Central memory CD4-positive, alpha-beta T cell (primary cell): Measurements from ENCODE around the gene PTK6.
"Not testable (repeated sequence)": the region's sequence is repeated elsewhere in the genome, so short reads cannot be mapped to it uniquely, and the experiment has no call there.

ENCODE experiments used
- DNase-seq: peaks from one replicate; pipeline ENCODE4 v3.0.0; 2022

Gene PTK6

DNA sequence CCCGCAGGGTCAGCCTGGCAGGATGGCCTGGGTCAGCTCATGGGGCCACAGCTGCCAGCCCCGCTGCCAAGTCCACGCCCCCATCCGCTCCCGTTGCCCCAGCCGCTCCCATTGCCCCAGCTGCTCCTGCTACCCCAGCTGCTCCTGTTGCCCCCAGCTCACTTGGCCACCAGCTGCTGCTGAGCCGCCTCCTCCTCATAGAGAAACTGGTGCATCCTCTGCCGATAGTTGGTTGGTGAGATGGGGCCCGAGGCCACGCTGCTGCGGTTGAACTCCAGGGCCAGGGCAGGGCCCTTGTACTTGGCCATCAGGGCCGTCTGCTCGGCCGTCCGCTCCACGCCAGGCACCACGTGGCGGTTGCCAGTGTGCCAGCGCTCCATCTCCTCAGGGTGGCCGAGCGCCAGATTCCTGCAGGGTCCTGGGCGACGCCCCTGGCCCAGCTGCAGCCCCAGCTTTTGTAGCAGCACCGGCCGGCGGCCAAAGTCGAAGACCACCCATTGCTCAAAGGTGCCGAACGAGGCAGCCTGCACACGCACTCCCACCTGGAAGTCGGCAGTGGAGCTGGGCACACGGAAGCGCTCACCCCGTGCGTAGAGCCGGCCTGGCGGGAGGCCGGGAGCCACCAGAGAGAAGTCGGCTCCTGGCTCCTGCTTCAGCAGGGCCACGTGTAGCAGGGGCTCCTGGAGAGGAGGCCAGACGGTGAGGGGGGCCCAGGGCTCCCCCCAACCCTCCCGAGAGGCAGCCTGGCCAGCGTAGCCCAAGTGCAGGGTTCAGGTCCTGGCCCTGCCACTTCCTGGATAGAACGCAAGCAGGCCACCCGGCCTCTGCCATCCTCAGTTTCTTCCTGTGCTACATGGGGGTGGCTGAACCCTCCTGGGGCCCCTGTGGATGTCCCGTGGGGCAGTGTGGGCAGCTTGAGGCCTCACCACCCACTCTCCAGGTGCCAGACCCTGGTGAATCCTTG is 32.1 kb upstream of the PTK6 start:
- no peak for DNase-seq

DNA sequence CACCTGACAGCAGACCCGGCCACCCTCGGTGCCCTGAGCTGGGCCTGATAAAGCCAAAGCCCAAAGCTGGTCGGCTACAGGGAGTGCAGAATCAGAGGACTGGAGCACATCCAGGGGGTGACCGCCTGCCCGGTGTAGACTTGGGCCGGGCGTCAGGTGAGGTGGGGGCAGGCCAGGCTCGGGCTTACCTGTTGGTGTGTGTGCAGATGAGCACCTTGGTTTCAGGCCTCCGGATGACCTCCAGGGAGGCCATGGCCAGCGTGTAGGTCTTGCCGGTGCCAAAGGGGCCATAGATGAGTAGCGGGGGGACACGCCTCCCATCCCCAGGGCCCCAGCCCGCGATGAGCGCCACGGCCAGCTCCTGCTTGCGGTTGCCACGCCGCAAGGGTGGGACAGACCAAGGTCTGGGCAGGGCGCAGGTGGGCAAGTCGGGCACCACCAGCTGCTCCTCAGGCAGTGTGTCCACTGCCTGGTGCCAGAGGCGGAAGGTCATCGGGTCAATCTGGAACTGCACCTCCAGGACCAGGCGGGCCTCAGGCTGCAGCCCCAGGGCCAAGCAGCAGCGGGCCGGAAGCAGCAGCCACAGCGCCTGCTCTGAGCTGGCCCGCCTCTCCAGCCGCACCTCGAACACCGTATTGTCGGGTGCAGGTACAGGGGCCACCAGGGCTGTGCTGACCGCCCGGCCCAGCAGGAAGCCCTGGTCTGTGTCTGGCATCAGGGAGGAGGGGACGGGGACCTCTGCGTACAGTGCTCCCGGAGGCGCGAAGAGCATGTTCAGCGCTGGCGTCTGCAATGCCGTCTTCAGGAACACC is 31.2 kb upstream of the PTK6 start:
- DNase-seq: no peak

DNA sequence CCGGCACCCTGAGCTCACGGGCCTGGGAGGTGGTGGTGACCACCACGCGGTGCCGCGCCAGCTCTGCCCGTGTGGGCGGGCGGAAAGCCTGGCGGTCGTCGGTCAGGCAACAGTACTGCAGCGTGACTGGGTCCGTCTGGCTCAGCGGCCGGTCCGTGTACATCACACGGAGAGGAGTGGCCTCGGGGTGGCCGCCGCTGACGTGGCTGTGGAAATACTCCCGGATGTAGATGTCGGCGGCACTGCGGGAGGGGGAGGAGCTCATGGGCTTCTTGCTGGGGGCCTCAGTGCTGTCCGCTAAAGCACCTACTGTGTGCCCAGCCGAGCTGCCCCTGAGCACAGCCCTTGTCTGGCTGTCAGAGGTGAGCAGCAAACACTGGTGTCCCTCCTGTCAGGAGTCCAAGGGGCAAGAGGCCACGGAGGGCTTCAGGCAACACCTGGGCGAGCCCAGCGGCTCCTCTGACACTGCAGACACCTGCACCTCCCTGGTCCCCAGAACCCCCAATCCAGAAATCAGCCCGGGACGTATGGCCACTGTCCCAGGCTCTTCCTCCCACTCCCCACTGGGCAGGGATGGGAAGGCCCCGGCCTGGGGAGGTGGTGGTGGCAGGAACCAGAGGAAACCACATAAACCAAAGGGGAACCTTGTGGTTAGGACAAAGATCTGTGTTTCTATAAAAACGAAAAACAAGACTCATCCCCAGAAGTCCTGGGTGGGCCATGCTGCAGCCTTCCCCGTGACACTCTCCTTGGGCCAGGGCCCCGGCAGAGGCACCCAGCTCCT is 30.4 kb upstream of the PTK6 start:
- peak; percentile 46 for DNase-seq

DNA sequence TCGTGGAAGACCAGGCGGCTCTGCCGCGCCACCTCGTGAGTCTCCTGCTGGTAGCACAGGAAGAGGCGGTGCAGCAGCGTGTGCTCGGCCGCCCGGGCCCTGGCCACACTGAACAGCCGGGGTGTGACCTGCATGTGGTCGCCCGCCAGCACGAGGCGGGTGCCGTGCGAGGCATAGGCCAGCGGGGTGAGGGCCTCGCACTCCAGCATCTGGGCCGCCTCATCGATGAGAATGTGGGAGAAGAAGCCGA is 29.9 kb upstream of the PTK6 start:
- no peak for DNase-seq

DNA sequence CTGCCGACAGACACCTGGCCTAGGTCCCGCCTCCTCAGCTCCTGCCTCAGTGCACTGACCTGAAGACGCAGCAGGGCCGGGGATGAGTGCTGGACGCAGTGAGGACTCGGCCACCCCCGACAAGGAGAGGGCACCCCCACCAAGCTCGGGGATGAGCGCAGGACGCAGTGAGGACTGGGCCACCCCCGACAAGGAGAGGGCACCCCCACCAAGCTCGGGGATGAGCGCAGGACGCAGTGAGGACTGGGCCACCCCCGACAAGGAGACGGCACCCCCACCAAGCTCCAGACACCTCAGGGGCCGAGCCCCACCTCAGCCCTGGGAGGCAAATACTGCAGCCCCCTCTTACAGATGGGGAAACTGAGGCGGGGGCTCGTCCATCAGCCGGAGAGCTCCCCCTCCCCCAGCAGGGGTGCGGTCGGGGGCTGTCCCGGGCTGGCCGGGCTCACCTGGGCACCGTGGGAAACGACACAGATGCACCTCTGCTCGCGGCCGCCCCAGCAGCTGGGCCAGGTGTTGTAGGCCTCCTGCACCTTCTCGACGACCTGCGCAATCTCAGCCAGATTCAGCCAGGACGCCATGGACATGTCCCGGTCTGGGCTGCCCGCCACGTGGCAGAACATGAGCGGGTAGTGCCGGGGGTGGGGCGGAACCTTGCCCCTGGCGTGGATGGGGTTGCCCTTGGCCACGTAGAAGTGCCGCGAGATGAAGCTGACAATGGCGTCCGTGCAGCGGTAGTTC is 29.4 kb upstream of the PTK6 start:
- DNase-seq: no peak

DNA sequence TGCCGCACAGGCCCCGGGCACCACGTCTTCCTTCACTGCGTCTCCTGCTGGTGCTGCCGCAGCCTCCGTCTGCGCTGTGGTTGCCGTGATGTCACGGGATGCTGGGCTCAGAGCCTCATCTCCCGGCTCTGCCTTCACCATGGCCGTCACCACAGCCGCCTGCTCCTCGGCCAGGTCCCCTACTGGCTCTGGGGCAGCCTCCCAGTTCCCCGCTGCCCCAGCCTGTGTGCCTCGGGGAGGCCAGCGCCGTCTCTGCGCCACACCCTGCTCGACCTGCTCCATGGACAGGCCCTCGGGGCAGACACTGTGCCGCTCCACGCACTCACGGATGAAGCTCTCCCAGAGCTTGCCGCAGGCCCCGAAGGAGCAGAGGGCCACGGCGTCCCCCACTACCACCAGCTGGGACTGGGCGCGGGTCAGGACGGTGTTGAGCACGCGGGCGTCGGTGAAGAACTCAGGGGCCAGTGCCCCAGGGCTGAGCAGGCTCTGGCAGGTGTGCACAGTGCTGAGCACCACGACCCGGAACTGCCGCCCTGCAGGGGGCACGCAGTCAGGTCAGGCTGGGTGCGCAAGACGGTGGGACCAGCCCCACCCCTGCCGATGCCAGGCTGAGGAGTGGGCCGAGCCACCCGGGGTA is 28.6 kb upstream of the PTK6 start:
- no peak for DNase-seq

DNA sequence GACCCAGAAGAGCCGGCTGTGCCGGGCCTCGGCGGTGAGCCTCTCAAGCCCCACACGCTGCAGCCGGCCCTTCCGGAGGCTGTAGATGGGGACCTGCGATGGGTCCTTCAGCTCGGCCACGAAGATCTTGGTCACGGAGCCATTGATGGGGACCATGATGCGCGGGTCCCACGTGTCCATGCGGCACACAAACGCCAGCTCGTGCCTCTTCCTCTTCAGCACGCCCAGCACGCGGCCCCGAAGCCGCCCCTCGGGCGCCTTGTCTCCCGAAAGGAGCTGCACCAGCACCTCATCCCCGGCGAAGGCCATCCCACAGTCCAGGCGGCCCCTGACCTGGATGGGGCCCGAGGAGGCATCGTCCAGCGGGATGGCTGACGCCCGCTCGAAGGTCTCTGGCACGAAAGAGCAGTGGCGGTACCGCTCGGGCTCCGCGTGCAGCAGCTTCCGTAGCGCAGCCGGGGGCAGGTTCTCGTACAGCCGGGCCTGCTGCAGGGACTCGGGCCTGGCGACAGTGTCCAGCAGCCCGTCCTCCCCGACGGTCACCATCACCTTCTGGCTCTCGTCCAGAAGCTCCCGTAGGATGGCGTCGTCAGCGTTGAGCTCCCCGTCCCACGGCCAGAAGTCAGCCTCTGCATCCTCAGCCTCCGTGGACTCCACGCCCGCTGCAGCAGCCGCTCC is 28.0 kb upstream of the PTK6 start:
- DNase-seq: no peak

DNA sequence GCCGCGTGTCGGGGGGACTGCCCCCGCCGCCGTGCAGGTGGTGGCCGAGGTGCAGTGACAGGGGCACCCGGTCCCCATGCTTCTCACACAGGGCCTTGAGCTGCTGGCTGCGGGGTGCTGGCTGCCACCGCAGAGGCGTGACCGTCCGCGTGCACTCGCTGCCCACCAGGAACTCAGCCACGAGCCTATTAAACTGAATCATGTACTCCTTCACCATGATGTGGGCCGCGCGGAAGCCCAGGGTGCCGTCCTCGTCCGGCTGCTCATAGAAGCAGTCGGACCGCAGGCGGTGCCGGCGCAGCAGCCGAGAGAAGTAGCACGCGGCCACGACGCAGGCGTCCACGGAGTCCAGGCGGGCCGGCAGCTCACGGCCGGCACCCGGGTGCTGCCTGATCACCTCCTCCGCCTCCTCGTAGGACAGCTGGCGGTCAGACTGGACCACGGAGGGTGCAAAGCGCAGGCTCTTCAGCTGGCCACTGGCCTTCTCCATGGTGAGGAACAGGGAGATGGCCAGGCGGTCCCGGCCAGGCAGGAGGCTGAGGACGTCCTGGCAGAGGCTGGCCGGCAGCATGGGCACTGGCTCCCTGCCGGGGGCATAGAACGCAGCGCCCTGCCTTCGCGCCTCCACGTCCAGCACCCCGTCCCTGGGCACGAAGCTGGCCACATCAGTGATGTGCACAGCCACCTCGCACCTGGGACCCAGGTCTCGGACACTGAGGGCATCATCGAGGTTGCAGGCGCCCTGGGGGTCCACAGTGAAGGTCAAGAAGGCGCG is 27.0 kb upstream of the PTK6 start:
- no peak for DNase-seq

DNA sequence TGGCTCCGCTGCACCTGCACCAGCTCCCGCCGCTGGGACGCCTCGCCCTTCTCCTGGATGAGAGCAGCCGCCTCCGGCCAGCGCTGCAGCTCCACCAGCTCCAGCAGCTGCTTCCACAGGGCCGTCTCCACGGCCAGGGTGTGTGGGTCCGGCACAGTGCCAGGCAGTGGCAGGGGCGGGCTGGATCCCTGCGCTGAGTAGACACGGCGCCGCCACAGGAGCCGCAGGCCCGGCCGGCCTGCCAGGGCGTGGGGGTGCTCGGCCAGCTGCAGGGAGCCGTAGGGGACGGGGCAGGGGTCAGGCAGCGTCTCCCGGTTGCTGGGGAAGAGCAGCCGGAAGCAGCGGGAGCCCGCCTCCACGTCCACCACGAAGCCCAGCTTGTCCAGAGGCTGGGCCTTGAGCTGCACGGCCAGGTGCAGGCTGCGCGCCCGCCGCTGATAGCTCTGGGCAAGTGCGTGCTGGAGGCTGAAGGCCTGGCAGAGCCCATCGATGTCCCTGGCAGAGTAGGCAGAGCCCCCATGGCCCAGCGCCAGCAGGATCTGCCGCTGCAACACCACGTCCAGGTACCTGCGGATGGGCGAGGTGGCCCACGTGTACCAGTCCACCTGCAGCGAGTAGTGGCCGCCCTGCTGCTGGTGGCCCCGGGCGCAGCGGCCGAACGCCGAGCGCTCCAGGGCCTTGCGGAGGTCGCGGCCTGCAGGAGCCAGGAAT is 26.2 kb upstream of the PTK6 start:
- no peak for DNase-seq

DNA sequence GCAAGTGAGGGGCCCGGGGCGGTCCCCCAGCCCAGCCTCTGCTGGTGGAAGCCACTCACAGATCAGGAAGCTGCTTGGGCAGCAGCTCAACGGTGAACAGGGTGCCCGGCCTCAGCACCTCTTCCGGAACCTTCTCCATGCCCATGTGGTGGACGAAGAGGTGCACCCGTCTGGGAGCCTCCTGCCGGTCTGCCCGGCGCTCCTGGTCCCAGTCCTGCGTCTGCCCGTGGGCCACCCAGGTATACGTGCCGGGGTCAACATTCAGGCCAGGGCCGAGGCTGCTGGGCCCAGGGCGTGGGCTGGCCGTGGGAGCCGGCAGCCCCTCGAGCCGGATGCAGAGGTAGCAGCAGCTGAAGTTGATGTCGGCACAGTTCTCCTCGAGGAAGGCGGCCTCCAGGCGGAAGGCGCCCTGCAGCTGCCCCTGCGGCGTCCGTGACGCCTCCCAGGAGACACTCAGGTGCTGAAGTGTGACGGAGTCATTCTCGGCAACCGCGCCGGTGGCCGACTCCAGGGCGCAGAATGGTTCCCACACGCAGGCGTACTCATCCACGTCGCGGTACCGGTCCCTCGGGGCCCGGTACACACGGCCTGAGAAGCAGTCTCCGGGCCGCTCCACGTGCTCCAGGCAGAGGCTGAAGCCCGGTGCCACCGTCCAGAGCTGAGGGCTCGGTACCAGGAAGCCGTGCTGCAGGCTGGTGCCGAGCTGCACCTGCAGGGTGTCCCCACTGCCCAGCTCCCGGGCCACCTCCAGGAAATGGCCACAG is 25.5 kb upstream of the PTK6 start:
- no peak for DNase-seq

DNA sequence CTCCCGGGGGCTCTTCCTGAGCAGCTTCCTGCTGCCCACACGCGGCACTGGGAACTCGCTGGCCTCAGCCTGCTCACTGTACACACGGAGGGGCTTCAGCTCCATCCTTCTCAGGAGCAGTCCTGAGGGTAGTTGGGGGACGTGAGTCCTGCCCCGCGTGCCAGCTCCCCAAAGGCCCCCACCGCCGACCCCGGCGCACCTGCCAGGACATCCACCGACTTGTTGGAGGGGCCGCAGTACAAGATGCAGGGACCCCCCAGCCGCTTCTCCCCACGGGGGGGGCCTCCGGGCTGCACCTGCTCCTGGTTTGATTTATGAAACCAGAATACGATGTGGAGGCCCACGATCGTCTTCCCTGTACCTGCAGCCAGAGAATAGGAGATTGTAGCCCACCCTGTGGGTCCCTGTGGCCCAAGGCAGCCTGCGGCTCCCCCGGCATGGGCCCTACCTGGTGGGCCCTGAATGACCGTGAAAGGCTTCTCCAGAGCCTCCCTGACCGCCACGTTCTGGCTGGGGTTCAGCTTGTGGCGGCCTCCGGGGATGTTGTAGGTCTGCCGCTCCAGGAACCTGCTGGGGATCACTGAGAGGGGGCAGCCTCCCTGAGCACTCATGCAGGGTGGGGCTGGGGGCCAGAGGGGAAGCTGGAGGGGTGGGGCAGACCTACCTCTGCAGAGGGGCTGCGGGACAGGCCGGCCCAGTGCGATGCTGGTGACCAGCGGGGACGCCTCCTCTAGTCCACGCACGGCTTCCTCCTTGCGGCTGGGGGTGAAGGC is 24.6 kb upstream of the PTK6 start:
- no peak for DNase-seq

DNA sequence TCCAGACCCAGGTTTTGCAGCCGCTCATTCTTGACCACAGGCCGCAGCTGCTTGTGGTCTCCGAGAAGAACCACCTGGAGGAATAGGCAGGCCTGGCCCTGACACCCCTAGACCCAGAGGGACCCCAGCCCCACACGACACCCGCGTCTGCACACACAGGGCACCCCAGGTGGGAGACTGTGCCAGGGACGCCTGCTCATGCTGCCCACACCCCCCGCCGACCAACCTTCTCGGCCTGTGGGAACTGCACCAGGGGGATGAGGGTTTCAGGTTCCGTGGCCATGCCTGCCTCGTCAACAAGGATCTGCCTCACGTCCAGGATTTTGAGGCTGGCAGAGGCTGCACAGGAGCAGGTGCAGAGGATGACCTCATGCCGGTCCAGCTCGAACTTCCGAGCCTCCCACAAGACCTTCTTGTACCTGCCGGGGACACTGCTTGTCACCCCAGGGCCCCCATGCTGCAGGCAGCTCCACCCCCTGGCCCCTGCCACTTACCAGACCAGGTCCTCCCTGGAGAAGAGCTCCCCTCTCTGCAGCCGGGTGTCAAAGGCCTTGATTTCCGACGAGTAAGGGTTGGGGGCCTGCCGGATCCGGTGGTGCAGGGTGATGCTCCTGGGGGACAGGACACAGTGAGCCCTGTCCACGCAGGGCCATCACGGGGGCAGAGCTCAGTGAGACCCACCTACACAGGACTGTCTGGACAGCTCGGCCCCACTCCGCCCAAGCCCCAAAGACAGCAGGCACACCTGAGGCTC is 23.9 kb upstream of the PTK6 start:
- no peak for DNase-seq

DNA sequence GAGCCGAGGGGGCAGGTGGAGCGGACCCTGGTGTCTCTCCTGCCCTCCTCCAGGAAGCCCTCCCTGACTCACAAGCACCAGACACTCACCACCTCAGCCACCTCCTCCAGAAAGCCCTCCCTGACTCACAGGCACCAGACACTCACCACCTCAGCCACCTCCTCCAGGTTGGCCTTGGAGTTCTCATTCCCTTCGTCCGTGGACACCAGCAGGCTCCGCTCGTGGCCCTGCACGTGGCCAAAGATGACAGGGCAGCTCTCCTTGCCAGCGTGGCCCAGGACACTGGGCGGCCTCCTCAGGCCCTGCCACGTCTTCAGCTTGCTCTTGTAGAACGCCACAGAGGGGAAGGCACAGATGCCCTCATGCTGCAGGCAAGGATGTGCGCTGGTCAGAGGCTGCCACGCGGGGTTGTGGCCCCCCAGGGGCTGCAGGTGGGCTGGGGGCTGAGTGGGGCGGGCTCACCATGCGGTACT is 23.2 kb upstream of the PTK6 start:
- no peak for DNase-seq

DNA sequence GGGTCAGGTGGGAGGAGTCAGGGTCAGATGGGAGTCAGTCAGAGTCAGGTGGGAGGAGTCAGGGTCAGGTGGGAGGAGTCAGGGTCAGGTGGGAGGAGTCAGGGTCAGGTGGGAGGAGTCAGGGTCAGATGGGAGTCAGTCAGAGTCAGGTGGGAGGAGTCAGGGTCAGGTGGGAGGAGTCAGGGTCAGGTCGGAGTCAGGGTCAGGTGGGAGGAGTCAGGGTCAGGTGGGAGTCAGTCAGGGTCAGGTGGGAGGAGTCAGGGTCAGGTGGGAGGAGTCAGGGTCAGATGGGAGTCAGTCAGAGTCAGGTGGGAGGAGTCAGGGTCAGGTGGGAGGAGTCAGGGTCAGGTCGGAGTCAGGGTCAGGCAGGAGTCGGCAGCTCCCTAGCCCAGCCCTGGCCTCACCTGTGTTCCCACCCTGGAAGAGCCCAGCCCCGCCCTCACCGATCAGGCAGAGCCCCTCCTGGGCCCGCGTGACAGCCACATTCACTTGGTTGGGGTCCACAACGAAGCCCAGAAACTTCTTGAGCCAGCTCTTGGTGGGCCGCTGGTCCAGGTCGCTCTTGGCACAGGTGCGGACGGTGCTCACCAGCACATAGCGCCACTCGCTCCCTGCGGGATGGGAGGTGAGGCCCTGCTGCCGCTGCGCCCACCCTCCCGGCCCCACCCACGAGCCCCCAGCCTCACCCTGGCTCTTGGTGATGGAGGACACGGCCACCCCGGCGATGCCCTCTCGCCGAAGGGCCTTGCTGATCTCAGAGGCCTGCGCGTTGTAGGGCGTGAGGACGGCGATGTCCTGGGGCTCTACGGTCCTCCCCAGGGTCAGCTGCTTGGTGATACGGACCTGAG is 22.5 kb upstream of the PTK6 start:
- DNase-seq: not testable (repeated sequence)

DNA sequence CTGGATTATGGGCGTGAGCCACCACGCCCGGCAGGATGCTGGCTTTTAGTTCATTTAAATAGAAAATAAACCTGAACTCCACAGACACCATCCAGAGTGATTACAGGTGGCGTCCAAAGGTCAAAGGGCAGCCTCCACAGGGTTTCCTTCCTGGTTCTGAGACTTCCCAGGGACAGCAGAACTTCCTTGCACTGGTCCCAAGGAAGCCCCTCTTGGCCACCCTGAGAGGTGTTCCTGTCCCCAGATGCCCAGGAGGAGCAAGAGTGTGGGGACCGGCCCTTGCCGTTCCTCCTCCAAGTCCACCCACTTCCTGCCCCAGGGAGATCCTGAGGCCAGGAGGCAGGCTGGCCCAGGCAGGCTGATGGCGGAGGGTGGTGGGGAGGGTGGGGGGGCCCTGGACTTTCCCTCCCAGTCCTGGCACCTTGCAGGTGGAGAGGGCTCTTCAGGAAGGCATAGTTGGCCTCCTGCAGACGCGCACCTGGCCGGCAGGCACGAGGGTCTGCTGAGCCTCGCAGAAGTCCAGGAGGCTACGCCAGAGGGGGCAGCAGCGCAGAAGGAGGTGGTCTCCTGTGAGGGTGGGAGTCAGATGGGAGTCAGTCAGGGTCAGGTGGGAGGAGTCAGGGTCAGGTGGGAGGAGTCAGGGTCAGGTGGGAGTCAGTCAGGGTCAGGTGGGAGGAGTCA is 21.8 kb upstream of the PTK6 start:
- no peak for DNase-seq

DNA sequence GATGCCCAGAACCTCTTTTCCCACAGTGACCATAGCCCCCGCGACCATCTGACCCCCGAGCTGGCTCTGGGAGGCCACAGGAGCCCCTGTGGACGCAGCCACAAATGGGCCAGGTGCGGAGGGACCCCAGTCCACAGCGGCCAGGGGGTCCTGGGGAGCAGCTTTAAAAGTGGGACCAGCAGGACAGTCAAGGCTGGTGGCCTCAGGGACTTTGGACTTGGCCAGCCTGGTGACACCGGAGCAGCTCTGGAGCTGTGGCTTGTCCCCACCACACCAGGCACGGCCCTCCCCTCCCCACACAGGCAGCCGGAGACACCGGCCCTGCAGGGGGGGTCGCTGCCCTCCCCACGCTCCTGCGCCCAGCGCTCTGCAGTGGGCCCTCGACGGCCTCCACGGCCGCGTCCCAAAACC is 20.3 kb upstream of the PTK6 start:
- no peak for DNase-seq
